ENCODE results near the gene ZNF425.
"Not testable (repeated sequence)": the region's sequence is repeated elsewhere in the genome, so short reads cannot be mapped to it uniquely, and the experiment has no call there.

The ZNF425 gene

GRCh38 chr7:149147072-149147751 lies 21.1 kb upstream of the ZNF425 start, which contains the start of gene ZNF398:
ZNF398 (plus strand) TSS chr7:149147453; CDS start chr7:149147743, 290 bp downstream.
- Histone ChIP-seq H3K4me3 (replicated peaks; ENCODE audit: insufficient read depth, low read length) (peak within 1 kb of the TSS; percentile 89), H3K27me3 (ENCODE audit: insufficient read depth, poor library complexity, severe bottlenecking) (no peaks in the 10 kb centered on the region), H3K27ac (replicated peaks) (peak within 1 kb of the TSS; percentile 95)
- peak; percentile 89 for TF ChIP-seq POLR2AphosphoS5 (IDR thresholded peaks at IDR 0.05; ENCODE audit: low read depth)
- TF ChIP-seq SPI1 (IDR thresholded peaks at IDR 0.05; ENCODE audit: borderline replicate concordance, low read depth), result peak; percentile 64; the same call in 1 of the 2 replicates
- peak; percentile 14 for TF ChIP-seq CTCF (IDR thresholded peaks at IDR 0.05; ENCODE audit: insufficient read depth, low read length)
- TF ChIP-seq, protein P1, sequence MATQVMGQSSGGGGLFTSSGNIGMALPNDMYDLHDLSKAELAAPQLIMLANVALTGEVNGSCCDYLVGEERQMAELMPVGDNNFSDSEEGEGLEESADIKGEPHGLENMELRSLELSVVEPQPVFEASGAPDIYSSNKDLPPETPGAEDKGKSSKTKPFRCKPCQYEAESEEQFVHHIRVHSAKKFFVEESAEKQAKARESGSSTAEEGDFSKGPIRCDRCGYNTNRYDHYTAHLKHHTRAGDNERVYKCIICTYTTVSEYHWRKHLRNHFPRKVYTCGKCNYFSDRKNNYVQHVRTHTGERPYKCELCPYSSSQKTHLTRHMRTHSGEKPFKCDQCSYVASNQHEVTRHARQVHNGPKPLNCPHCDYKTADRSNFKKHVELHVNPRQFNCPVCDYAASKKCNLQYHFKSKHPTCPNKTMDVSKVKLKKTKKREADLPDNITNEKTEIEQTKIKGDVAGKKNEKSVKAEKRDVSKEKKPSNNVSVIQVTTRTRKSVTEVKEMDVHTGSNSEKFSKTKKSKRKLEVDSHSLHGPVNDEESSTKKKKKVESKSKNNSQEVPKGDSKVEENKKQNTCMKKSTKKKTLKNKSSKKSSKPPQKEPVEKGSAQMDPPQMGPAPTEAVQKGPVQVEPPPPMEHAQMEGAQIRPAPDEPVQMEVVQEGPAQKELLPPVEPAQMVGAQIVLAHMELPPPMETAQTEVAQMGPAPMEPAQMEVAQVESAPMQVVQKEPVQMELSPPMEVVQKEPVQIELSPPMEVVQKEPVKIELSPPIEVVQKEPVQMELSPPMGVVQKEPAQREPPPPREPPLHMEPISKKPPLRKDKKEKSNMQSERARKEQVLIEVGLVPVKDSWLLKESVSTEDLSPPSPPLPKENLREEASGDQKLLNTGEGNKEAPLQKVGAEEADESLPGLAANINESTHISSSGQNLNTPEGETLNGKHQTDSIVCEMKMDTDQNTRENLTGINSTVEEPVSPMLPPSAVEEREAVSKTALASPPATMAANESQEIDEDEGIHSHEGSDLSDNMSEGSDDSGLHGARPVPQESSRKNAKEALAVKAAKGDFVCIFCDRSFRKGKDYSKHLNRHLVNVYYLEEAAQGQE (IDR thresholded peaks at IDR 0.05; ENCODE audit: insufficient replicate concordance, low read depth), result peak; percentile 5
- no peak; the same call in 1 of the 2 replicates for TF ChIP-seq GABPA (IDR thresholded peaks at IDR 0.05; ENCODE audit: low read depth)
- peak; percentile 87 to 88 for DNase-seq (ENCODE audit: low read depth in 1 of 2, low spot score in 1 of 2)

GRCh38 chr7:149145031-149145845 lies 19.1 kb upstream of the ZNF425 start:
- H3K4me3 ChIP-seq (replicated peaks; ENCODE audit: insufficient read depth, low read length), result peak overlapping the region; percentile 89
- DNase-seq (ENCODE audit: low read depth in 1 of 2, low spot score in 1 of 2), result no peak
- H3K27ac ChIP-seq (replicated peaks), result peak overlapping the region; percentile 95
- no peaks in the 10 kb centered on the region for H3K27me3 ChIP-seq (ENCODE audit: insufficient read depth, poor library complexity, severe bottlenecking)
- TF ChIP-seq GABPA (IDR thresholded peaks at IDR 0.05; ENCODE audit: low read depth) (no peak), CTCF (IDR thresholded peaks at IDR 0.05; ENCODE audit: insufficient read depth, low read length) (no peak), POLR2AphosphoS5 (IDR thresholded peaks at IDR 0.05; ENCODE audit: low read depth) (no peak), SPI1 (IDR thresholded peaks at IDR 0.05; ENCODE audit: borderline replicate concordance, low read depth) (no peak)
- TF ChIP-seq, protein P1 (IDR thresholded peaks at IDR 0.05; ENCODE audit: insufficient replicate concordance, low read depth), result no peak

GRCh38 chr7:149144436-149144922 lies 18.4 kb upstream of the ZNF425 start:
- not testable (repeated sequence) for H3K27me3 ChIP-seq (ENCODE audit: insufficient read depth, poor library complexity, severe bottlenecking); DNase-seq (ENCODE audit: low read depth in 1 of 2, low spot score in 1 of 2); H3K27ac ChIP-seq (replicated peaks); H3K4me3 ChIP-seq (replicated peaks; ENCODE audit: insufficient read depth, low read length)

GRCh38 chr7:149141893-149142292 lies 15.8 kb upstream of the ZNF425 start:
- no peaks in the 10 kb centered on the region for H3K27me3 ChIP-seq (ENCODE audit: insufficient read depth, poor library complexity, severe bottlenecking)
- no peak for DNase-seq (ENCODE audit: low read depth in 1 of 2, low spot score in 1 of 2)
- TF ChIP-seq POLR2AphosphoS5 (IDR thresholded peaks at IDR 0.05; ENCODE audit: low read depth) (no peak), GABPA (IDR thresholded peaks at IDR 0.05; ENCODE audit: low read depth) (no peak), CTCF (IDR thresholded peaks at IDR 0.05; ENCODE audit: insufficient read depth, low read length) (no peak), SPI1 (IDR thresholded peaks at IDR 0.05; ENCODE audit: borderline replicate concordance, low read depth) (no peak)
- TF ChIP-seq, protein P1 (IDR thresholded peaks at IDR 0.05; ENCODE audit: insufficient replicate concordance, low read depth), result no peak
- H3K27ac ChIP-seq (replicated peaks), result no peak overlapping the region
- H3K4me3 ChIP-seq (replicated peaks; ENCODE audit: insufficient read depth, low read length), result no peak overlapping the region
